OCI-M2 (cell line): ENCODE data around the gene BCL2L15.

ENCODE experiments used
- DNase-seq: peaks from one replicate; lab custom pipeline; 2025; ENCODE audit not compliant: unreplicated experiment; lab: John Stamatoyannopoulos, UW

BCL2L15 gene

GRCh38 chr1:113834716-113835115 lies 52.7 kb downstream of the BCL2L15 start:
- no peak for DNase-seq
